WERI-Rb-1 (cell line): ENCODE measurements around the gene PCID2.

Experiments
- DNase-seq: peaks from one replicate; pipeline ENCODE4 v3.0.0-alpha.2; 2020
- H3K27ac ChIP-seq: fragments of 250-450 bp; sonication (Bioruptor Pico); 2 replicates; pipeline ENCODE4 v1.5.1; 2020; ENCODE audit warnings: mild to moderate bottlenecking, moderate library complexity
- H3K27me3 ChIP-seq: fragments of 250-450 bp; sonication (Bioruptor Pico); 2 replicates; pipeline ENCODE4 v1.5.1; 2021; ENCODE audit warnings: mild to moderate bottlenecking, low read depth, moderate library complexity; ENCODE audit not compliant: insufficient read depth, severe bottlenecking
- H3K36me3 ChIP-seq: fragments of 250-450 bp; sonication (Bioruptor Pico); 2 replicates; pipeline ENCODE4 v1.5.1; 2020; ENCODE audit warnings: mild to moderate bottlenecking, moderate library complexity
- H3K4me3 ChIP-seq: 2 replicates; pipeline ENCODE4 v1.5.1; 2011; ENCODE audit warnings: low read depth, mild to moderate bottlenecking, control low read depth, low read length
- H3K9me3 ChIP-seq: fragments of 250-450 bp; sonication (Bioruptor Pico); 2 replicates; pipeline ENCODE4 v1.5.1; 2021; ENCODE audit warnings: mild to moderate bottlenecking, moderate library complexity; ENCODE audit not compliant: severe bottlenecking
- TF ChIP-seq, protein P1 (sequence below): IDR thresholded peaks from 2 replicates; pipeline ENCODE4 v1.5.1; 2011; ENCODE audit warnings: low read depth, mild to moderate bottlenecking, control low read depth, inconsistent platforms, low read length

The PCID2 gene

DNA sequence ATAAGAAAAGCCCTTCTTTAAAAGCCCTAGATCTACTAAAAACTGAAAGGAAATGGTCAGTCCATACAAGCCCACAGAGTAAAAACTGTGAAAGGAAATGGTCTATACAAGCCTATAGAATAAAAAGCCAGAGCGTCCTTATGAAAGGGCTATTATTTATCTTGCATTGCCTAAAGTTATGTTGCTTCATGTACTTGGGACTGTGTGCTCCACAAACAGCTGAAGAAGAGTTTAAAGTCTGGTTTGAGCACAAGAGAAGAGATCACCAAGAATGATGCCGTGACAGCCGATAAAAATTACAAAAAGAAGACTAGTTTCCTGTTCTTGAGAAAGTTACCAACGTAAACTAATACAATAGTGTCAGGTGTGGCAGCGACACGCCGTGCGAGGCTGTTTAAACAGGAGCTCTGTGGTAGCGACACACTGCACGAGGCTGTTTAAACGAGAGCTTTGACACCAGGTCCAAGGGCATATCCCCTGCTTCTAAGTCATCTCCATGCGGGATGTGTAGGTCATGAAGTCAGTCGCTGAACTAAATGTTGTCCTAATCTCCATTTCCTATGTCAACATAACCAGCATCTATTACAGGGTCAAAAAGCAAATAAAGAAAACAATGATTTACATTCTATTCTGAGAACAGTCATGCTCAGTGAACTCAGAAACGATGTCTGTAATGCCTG, 24.9 kb downstream of the PCID2 start:
- no peaks in the 10 kb centered on the region for H3K27me3 ChIP-seq
- no peaks in the 10 kb centered on the region for H3K9me3 ChIP-seq
- no peak overlapping the region for H3K4me3 ChIP-seq
- TF ChIP-seq, protein P1, sequence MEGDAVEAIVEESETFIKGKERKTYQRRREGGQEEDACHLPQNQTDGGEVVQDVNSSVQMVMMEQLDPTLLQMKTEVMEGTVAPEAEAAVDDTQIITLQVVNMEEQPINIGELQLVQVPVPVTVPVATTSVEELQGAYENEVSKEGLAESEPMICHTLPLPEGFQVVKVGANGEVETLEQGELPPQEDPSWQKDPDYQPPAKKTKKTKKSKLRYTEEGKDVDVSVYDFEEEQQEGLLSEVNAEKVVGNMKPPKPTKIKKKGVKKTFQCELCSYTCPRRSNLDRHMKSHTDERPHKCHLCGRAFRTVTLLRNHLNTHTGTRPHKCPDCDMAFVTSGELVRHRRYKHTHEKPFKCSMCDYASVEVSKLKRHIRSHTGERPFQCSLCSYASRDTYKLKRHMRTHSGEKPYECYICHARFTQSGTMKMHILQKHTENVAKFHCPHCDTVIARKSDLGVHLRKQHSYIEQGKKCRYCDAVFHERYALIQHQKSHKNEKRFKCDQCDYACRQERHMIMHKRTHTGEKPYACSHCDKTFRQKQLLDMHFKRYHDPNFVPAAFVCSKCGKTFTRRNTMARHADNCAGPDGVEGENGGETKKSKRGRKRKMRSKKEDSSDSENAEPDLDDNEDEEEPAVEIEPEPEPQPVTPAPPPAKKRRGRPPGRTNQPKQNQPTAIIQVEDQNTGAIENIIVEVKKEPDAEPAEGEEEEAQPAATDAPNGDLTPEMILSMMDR, result no peak
- peaks cover 90% of the 10 kb centered on the region for H3K36me3 ChIP-seq
- no peak for DNase-seq
- H3K27ac ChIP-seq, result no peak overlapping the region

DNA sequence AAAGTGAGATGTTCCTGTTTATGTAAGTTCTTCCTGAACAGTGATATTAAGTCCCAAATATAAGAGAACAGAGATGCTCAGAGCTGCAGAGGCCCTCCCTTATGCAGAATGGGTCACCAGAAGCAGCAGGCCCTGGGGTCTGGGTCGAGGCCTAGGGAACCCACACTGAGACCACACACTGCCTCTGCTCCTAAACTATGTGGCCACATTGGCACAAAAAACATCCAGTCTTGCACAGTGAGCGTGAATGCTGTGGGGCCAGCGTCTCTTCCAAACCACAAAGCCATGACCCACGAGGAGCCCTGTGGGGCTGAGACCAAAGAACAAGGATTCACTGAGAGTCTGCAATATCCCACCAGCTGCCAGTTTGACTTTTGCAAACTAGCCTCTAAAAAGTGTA, 26.4 kb downstream of the PCID2 start:
- no peak for DNase-seq
- H3K4me3 ChIP-seq, result no peak overlapping the region
- TF ChIP-seq, protein P1, result no peak
- H3K9me3 ChIP-seq, result no peaks in the 10 kb centered on the region
- no peaks in the 10 kb centered on the region for H3K27me3 ChIP-seq
- H3K27ac ChIP-seq, result no peak overlapping the region
- H3K36me3 ChIP-seq, result peaks cover 90% of the 10 kb centered on the region

DNA sequence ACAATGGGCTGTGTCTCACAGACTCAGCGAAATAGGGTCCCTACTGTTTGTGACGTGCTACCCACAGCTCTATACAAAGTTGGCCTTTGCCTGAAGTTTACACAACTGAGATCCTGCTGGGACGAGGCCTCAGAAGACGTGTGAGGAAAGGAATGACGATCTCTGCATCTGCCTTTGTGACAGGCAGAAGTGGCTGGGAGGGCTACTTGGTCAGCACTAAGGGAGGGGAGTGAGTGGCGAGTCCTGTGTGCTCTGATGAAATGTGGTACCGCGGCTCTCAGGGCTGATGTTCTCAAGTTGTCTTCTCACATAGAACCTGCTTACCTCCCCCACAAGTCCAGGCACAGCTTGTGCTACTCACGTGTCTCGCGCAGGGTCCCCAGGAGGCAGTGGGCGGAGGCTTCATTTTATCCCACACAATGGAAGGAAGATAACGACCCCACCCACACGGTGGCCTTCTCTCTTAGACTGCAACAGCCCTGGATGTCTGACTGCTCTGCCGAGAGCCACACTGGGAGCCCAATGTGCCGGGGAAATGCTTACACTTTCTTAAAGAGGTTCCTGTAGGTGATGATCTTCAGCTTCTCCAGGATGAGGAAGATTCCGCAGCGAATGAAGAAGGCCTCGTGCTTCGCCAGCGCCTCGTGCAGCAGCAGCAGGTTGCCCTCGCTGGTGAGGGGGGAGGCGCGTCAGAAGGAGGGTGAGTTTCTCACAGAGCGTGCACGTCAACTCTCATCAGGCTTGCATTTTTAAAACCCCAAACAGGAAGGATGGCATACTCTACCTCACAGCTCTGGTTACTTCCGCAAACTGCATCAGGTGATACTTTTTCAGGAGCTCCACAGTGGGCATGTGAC, 28.9 kb downstream of the PCID2 start:
- Histone ChIP-seq H3K27me3 (no peaks in the 10 kb centered on the region), H3K36me3 (peaks cover 94% of the 10 kb centered on the region), H3K4me3 (no peak overlapping the region), H3K27ac (no peak overlapping the region), H3K9me3 (no peaks in the 10 kb centered on the region)
- TF ChIP-seq, protein P1, result no peak
- no peak for DNase-seq

DNA sequence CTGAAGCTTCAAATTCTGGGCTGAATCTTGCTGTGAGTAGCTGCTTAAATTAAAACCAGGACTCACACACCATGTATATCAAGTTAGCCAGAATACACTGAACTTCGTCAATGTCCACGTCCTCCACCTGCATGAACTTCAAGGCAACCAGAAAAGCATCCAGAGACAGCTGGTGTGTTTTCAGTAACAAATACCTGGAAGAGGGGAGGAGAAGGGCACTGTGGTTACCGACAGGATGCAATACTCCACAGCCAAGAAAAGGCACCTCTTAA, 29.6 kb downstream of the PCID2 start:
- no peak overlapping the region for H3K27ac ChIP-seq
- H3K9me3 ChIP-seq, result no peaks in the 10 kb centered on the region
- no peaks in the 10 kb centered on the region for H3K27me3 ChIP-seq
- no peak overlapping the region for H3K4me3 ChIP-seq
- TF ChIP-seq, protein P1, result no peak
- no peak for DNase-seq
- peaks cover 92% of the 10 kb centered on the region for H3K36me3 ChIP-seq

DNA sequence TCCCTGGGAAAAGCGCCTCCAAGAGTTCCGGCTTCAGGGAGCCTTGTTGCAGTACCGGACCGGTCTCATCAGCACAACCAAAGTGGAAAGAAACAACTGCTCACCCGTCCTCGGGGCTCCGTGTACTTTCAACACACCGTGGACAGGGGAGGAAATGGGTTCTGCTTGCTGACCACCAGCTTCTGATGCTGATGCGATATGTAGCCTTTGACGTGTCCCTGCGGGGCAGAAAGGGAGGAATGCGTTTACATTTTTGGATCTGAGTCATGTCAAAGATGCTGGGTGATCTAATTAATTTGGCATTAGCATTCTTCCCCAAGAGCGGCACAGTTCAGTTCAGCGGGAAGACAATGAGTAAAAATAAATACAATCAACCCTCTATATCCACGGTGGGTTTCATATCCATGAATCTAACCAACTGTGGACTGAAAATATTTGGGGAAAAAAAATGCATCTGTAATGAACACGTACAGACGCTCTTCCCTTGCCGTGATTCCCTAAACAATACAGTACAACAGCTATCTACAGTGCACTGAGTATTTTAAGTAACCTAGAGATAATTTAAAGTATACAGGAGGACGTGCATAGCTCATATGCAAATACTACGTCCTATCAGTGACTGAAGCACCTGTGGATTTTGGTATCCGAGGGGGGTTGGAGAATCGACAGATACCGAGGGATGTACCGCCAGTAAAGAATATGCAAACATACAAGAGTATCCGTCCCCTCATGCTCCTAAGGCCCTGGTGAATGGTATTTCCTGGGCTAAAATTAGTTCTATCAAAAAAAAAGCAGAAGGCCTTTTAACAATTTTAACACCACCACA, 30.2 kb downstream of the PCID2 start:
- Histone ChIP-seq H3K4me3 (no peak overlapping the region), H3K9me3 (no peaks in the 10 kb centered on the region), H3K36me3 (peaks cover 89% of the 10 kb centered on the region), H3K27ac (no peak overlapping the region), H3K27me3 (no peaks in the 10 kb centered on the region)
- DNase-seq, result no peak
- TF ChIP-seq, protein P1, result no peak
